Osteoblast (primary cell): ENCODE results near the gene ADAM17. TPM values are rescaled to one million over a fixed set of nuclear protein-coding genes. Genes with fewer than 3 reads are reported as not detected.

Experiments
- DNase-seq: peaks from one replicate; pipeline ENCODE4 v3.0.0; 2011; ENCODE audit warnings: low spot score, mixed read lengths; ENCODE audit not compliant: insufficient read length; ENCODE audit errors: missing footprints
- H2AFZ ChIP-seq: 2 replicates; pipeline ENCODE4 v1.6.0; 2011; ENCODE audit warnings: mild to moderate bottlenecking, low read length
- H3K27ac ChIP-seq: 2 replicates; pipeline ENCODE4 v1.5.1; 2011; ENCODE audit warnings: mild to moderate bottlenecking, low read depth, low read length, moderate library complexity
- H3K27me3 ChIP-seq: 2 replicates; pipeline ENCODE4 v1.6.0; 2012; ENCODE audit warnings: mild to moderate bottlenecking, control low read depth, inconsistent platforms, low read length, moderate library complexity; ENCODE audit not compliant: insufficient read depth
- H3K36me3 ChIP-seq: 2 replicates; pipeline ENCODE4 v1.5.1; 2011; ENCODE audit warnings: mild to moderate bottlenecking, low read length, control low read depth, moderate library complexity; ENCODE audit not compliant: insufficient read depth
- H3K4me1 ChIP-seq: 2 replicates; pipeline ENCODE4 v1.5.1; 2011; ENCODE audit warnings: mild to moderate bottlenecking, low read length, control low read depth, moderate library complexity; ENCODE audit not compliant: insufficient read depth
- H3K4me2 ChIP-seq: 2 replicates; pipeline ENCODE4 v1.6.0; 2011; ENCODE audit warnings: mild to moderate bottlenecking, low read length; ENCODE audit not compliant: insufficient read depth
- H3K4me3 ChIP-seq: fragments of 200-600 bp; sonication (generic); 3 replicates; pipeline ENCODE4 v1.5.1; 2012; ENCODE audit warnings: mild to moderate bottlenecking, low read length, inconsistent platforms; ENCODE audit not compliant: insufficient read depth
- H3K79me2 ChIP-seq: 2 replicates; pipeline ENCODE4 v1.6.0; 2012; ENCODE audit warnings: mild to moderate bottlenecking, low read length, control low read depth, inconsistent platforms; ENCODE audit not compliant: insufficient read depth
- H3K9me3 ChIP-seq: 2 replicates; pipeline ENCODE4 v1.5.1; 2011; ENCODE audit warnings: low read depth, low read length, control low read depth
- H4K20me1 ChIP-seq: 2 replicates; pipeline ENCODE4 v1.6.0; 2012; ENCODE audit warnings: mild to moderate bottlenecking, low read length, control low read depth; ENCODE audit not compliant: insufficient read depth
- CTCF ChIP-seq: IDR thresholded peaks from 2 replicates; pipeline ENCODE4 v1.5.1; 2011; ENCODE audit warnings: mild to moderate bottlenecking, low read depth, low read length, moderate library complexity; ENCODE audit errors: extremely low read depth
- total RNA-seq: library from RNA; depleted of rRNA; stranded (reverse); fragments of >200 nt; gene quantifications from 2 replicates; pipeline ENCODE4 v1.2.3, GENCODE V29; 2012

The ADAM17 gene
- total RNA-seq, 1 donor, result 69.1 TPM

- Histone ChIP-seq H4K20me1 (peaks cover 5% of the 10 kb centered on the region), H2AFZ (no peak overlapping the region), H3K27ac (no peak overlapping the region), H3K79me2 (peaks cover 53% of the 10 kb centered on the region), H3K4me3 (no peak overlapping the region), H3K9me3 (no peaks in the 10 kb centered on the region), H3K27me3 (no peaks in the 10 kb centered on the region), H3K4me1 (peaks cover 16% of the 10 kb centered on the region), H3K36me3 (peaks cover 3% of the 10 kb centered on the region), H3K4me2 (no peak overlapping the region)
- TF ChIP-seq CTCF, result no peak
- no peak for DNase-seq
Observed at GRCh38 chr2:9535177-9535576, 20.5 kb downstream of the ADAM17 start.

- no peak for TF ChIP-seq CTCF
- Histone ChIP-seq H3K9me3 (no peaks in the 10 kb centered on the region), H2AFZ (no peak overlapping the region), H3K4me3 (no peak overlapping the region), H3K79me2 (peaks cover 51% of the 10 kb centered on the region), H3K36me3 (peaks cover 3% of the 10 kb centered on the region), H3K27me3 (no peaks in the 10 kb centered on the region), H3K4me2 (no peak overlapping the region), H3K4me1 (peaks cover 5% of the 10 kb centered on the region), H4K20me1 (peaks cover 5% of the 10 kb centered on the region), H3K27ac (no peak overlapping the region)
- DNase-seq, result no peak
Observed at GRCh38 chr2:9533663-9534062, 22.0 kb downstream of the ADAM17 start.

- Histone ChIP-seq H3K27me3 (no peaks in the 10 kb centered on the region), H3K4me3 (no peak overlapping the region), H3K79me2 (peaks cover 52% of the 10 kb centered on the region), H3K36me3 (peaks cover 3% of the 10 kb centered on the region), H3K27ac (no peak overlapping the region), H3K4me2 (no peak overlapping the region), H2AFZ (no peak overlapping the region), H3K9me3 (no peaks in the 10 kb centered on the region), H4K20me1 (peaks cover 5% of the 10 kb centered on the region), H3K4me1 (peaks cover under 1% of the 10 kb centered on the region)
- no peak for DNase-seq
- TF ChIP-seq CTCF, result no peak
Observed at GRCh38 chr2:9532421-9532820, 23.2 kb downstream of the ADAM17 start.

- no peak for DNase-seq
- Histone ChIP-seq H3K36me3 (peaks cover 15% of the 10 kb centered on the region), H3K4me2 (no peak overlapping the region), H3K4me1 (no peaks in the 10 kb centered on the region), H4K20me1 (peaks cover 2% of the 10 kb centered on the region), H3K79me2 (peaks cover 19% of the 10 kb centered on the region), H2AFZ (no peak overlapping the region), H3K9me3 (no peaks in the 10 kb centered on the region), H3K27me3 (no peaks in the 10 kb centered on the region), H3K4me3 (no peak overlapping the region), H3K27ac (no peak overlapping the region)
- no peak for TF ChIP-seq CTCF
Observed at GRCh38 chr2:9527995-9528787, 27.4 kb downstream of the ADAM17 start.
